Effector CD8-positive, alpha-beta T cell (primary cell): ENCODE data around the gene TACR1.

ENCODE experiments used
- DNase-seq: peaks from one replicate; lab custom pipeline; 2025; lab: John Stamatoyannopoulos, UW

Gene TACR1

DNA sequence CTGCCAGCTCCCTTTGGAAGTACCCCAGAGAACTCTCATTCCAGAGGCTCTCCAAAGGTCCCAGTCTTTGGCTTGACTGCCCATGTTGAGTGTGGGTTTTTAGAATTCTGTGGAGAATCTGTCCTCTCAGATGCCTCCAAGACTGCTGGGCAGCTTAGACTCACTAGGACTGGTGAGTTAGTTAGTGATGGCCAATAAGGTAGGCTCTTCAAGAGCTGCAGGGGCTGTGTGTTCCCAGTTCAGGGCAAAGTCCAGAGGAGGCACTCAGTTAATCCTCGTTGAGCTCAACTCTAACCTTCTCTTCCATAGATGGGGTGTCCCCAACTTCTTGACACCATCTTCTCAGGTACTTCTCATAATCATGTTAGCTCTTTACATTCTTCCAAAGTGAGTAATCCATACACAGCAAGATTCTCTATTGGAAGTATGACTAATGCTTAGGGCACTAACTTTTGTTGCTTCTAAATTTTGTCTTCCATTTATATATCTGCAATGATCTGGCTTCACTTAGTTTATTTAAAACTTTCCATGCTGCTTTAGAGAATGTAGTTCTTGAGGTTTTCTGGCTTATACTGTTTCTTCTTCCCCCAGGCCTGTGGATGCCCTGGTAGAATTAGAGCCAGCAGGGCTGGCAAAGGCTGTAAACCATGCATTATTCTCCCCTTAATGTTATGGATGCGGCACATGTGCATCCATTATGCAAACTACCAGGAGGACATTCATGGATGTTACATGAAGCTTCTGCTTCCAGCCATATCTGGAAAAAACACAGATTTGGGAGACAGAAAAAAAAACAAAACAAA lies 151.9 kb downstream of the TACR1 start:
- no peak for DNase-seq

DNA sequence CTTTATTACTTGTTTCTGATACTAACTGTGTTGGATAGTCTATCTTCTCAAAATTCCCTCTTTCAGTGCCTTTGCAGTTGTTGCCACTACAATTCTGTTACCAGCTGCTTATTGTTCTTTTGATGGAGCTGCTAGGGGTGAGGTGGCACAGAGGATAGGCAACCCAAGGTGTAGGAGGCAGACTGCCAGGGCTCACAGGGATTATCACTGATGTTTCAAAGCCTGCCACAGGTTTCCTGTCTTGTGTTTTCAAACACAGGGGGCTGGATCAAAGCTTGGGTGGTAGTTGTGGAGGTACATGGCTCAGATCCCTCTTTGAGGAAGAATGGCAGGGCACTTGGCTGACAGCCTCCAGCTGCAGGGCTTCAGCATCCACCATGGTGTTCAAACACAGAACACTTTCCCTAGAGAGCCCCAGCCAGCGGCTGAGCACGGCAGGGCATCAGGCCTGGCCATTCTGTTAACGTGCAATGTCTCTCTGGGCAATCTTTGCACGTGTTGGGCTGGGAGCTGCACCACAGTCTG lies 153.7 kb downstream of the TACR1 start:
- DNase-seq = no peak

DNA sequence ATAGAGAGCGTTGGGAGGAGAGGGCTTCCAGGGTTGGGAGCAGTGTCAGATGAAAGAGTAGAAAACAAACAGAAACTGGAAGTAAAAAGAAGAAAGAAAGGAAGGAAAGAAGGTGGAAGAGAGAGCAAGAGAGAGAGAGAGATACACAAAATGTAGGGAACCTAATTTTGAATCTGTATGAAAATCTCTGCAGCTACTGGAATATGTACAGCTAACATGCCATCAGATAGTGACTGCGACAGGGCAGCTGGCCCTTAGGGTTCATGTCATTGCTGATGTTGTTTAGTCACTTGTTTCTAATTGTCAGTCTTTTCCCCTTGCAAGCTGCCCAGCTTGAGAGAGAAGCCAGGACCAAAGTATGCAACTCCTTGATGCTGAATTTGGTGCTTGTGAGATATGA lies 155.0 kb downstream of the TACR1 start:
- no peak for DNase-seq

DNA sequence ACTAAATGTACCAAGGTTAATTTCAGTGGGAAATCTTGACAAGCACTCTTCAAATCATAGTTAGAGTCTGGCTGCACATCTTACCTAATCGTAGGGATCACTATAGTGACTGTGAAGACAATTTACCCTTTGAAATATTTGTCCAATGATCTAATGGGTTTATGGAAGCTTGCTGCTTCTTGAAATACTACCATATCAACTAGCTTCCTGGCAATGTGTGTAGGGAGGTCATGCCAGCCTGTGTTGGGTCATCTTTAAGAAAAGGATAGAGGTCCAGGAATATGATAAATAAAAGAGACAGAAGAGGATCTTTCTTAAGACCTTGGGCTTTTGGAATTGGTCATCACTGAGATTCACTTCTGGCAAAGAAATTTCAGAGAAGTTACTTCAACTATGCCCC lies 156.5 kb downstream of the TACR1 start:
- no peak for DNase-seq

- DNase-seq = no peak
Observed at GRCh38 chr2:75041731-75042600, 157.4 kb downstream of the TACR1 start.

GRCh38 chr2:75041226-75041625 lies 158.1 kb downstream of the TACR1 start:
- no peak for DNase-seq

GRCh38 chr2:75035444-75036353 lies 163.6 kb downstream of the TACR1 start:
- DNase-seq = no peak

GRCh38 chr2:75033516-75033915 lies 165.8 kb downstream of the TACR1 start:
- DNase-seq = no peak

- DNase-seq = no peak
Observed at GRCh38 chr2:75031906-75032803, 167.2 kb downstream of the TACR1 start.

DNA sequence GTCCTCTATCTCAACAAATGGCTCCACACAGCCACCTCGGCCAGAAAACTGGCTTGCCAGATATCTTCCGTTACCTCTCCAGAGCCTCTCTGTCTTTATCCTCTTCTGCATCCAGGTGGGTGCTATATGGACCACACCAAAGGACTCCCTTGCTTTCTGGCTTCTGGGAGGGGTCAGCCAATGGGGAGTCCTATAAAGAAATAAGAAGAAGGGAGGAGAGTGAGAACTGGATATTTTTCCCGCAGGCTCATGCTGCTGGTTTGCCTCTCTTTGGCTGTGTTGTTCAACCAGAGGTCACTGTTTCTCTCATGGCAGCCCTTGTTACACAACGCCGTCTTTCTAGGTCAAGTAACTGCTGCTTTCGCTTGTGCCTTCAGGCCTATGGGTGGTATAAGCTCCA lies 168.1 kb downstream of the TACR1 start:
- no peak for DNase-seq

GRCh38 chr2:75030218-75031009 lies 168.9 kb downstream of the TACR1 start:
- DNase-seq = no peak

DNA sequence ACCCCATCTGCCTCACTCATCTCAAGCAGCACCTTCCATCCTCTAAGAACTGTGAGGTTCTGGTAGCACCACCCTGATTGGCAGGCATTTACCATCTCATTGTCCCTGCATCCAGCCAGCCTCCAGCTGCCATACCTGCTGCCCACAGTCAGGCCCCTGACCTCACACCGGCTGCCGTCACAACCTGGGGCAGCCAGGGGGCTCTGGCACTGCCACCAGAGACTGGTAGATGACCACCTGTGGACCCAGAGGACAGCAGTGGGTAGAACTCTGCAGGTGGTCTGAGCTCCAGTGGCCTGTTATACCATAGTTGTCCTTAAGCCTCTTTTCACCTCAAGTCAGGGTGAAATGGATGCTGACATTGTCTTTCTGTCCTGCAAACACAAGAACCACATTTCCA lies 171.4 kb downstream of the TACR1 start:
- no peak for DNase-seq

DNA sequence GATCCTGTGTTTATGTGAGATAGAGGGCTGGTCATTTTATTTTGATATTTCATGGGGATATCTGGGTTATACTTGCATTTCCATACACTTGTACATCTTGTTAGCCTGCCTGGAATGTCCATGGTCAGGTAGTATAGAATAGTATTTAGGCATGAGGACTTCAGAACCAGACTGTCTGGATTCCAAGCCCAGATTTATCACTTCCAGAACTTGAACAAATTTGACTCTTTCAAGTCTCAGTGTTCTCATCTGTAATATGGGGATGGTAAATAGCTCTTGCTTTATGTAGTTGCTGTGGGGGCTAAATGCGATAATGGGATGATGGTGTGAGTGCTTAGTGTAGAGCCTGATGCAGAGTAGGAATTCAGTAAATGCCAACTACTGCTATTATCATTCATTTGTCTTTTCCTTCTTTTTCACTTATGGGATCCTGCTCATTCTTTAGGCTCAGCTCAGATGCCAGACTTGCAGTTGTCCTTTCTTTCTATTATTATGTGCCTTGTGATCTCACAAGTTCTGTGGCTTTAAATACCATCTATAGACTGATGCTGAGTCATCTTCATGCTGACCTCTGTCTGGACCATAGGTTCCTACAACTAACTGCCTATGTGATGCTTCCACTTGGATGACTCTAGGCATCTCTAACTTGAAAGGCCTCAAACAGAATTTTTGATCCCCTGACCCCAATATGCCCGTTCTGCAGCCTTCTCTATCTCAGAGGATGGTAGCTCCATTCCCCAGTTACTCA lies 173.5 kb downstream of the TACR1 start:
- DNase-seq = no peak

DNA sequence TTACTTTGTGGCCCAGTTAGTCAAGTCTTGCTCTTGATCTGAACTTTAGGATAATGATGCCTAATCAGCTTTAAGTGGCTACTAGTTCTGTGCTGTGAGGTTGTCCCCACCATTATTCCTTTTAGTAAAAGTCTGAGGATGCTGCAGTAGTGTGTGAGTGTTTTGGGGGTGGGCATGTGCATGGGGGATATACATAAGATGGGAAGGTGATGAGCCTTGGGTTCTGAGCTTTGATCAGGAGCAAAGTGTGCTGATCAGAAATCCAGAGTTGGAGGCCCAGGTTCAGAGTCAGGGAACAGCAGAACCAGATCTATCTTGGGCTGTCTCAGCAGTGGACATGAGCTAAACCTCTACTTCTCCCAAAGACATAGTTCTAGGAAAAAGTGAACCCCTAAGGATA lies 174.1 kb downstream of the TACR1 start:
- no peak for DNase-seq

DNA sequence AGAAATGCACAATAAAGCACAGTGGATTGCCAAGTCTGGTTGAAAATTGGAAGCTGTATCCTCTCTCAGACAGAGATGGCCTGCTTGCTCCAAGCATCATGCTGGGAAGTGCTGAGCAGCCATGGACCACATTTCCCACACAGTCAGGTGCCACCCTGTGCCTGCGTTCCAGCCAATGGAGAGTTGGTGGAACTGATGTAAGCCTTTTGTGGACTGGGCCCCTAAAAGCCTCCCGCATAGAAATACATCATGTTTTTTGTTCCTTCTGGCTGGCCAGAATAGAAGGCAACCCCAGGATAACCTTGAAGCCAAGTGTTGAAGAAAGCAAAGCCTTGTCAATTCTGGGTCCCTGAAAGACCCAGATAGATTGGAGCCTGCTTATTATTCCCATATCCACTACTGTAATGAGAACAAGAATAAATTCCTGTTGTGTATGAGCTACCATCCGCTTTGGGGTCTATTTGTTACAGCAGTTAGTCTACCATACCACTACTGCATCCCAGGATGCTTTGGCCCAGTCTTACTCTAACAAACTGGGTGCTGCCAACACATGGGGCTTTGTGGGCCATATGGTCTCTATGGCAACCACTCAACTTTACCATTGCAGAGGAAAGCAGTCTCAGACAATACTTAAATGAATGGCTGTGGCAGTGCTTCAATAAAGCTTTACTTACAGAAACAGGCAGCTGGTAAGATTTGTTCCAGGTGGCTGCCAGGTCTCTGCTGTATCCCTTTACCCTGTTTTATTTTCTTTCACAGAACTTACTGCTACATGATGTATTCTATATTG lies 175.5 kb downstream of the TACR1 start:
- DNase-seq = no peak

DNA sequence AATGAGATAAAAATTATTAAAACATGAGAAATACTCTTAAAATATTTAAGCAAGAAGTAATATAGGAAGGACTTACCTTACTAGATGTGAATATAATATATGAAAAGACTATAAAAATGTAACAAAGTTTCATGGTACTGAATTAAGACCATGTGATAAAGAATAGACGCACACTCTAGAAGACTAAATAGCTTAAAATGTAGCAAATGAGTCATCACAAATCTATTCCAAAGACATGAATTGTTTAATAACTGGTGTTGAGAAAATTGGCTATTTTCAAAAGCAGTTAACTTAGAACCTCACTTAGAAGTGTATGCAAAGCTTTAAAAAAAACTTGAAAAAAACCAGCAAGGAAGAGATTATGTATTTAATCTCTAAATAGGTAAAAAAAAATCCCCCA lies 176.8 kb downstream of the TACR1 start:
- no peak for DNase-seq

DNA sequence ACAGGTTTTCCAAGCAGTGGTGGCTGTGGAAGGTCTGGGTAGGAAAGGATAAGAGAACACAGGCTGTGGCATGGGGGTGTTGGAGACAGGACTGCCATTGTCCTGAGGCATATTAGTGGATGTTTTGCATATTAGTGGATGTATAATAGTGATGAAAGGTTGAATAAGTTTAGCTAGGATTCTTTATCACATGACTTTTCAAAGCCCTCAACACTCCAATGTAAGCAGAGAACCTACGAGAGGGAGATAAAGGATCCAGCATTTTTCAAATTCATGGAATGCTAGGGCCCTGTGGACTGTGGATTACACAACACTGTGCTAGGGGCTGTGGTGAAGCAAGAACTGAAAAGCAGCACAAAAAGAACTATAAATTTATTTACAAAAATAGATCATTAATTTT lies 177.6 kb downstream of the TACR1 start:
- DNase-seq = no peak

GRCh38 chr2:75020476-75020875 lies 178.8 kb downstream of the TACR1 start:
- DNase-seq = no peak
